A673 (cell line): ENCODE data around the gene SOX1. TPM values are rescaled to one million over a fixed set of nuclear protein-coding genes. Genes with fewer than 3 reads are reported as not detected.

Source experiments
- BruUV-seq: library from RNA; stranded (reverse); fragments of 400-500 nt; replicated peaks from 2 replicates; lab custom pipeline; 2021; lab: Mats Ljungman, UMichigan
- CTCF ChIA-PET: fragments of 300-600 bp; sonication (Branson Sonifier 250); formaldehyde crosslinking; loops from one replicate; lab custom pipeline; 2022; ENCODE audit warnings: antibody characterized with exemption; lab: Charles Lee
- POLR2A ChIA-PET: fragments of 300-600 bp; sonication (Branson Sonifier 250); formaldehyde crosslinking; loops from one replicate; lab custom pipeline; 2022; ENCODE audit warnings: antibody characterized with exemption; ENCODE audit not compliant: low non-redundant PET; lab: Charles Lee
- DNase-seq: peaks from one replicate; pipeline ENCODE4 v3.0.0-alpha.2; 2015; ENCODE audit warnings: low spot score
- H3K27ac ChIP-seq: fragments of 200-600 bp; sonication (generic); 2 replicates; pipeline ENCODE4 v1.5.1; 2016; ENCODE audit warnings: mixed run types, low read depth, mild to moderate bottlenecking, mixed read lengths, antibody characterized with exemption, low read length; ENCODE audit not compliant: poor library complexity, severe bottlenecking
- H3K27me3 ChIP-seq: fragments of 200-600 bp; sonication (generic); replicated peaks from 2 replicates; pipeline ENCODE4 v1.6.1; 2017; ENCODE audit warnings: mixed run types, low read depth, mild to moderate bottlenecking, mixed read lengths, antibody characterized with exemption, low read length; ENCODE audit not compliant: insufficient read depth, poor library complexity
- H3K36me3 ChIP-seq: fragments of 200-600 bp; sonication (generic); 2 replicates; pipeline ENCODE4 v1.6.1; 2016; ENCODE audit warnings: mixed run types, mild to moderate bottlenecking, mixed read lengths, antibody characterized with exemption, low read length; ENCODE audit not compliant: insufficient read depth, poor library complexity, severe bottlenecking
- H3K4me1 ChIP-seq: fragments of 200-600 bp; sonication (generic); 2 replicates; pipeline ENCODE4 v1.6.1; 2017; ENCODE audit warnings: mixed run types, mild to moderate bottlenecking, mixed read lengths, antibody characterized with exemption, low read length; ENCODE audit not compliant: insufficient read depth, poor library complexity, severe bottlenecking
- H3K4me3 ChIP-seq: fragments of 200-600 bp; sonication (generic); 2 replicates; pipeline ENCODE4 v1.5.1; 2016; ENCODE audit warnings: low read depth, mixed run types, mild to moderate bottlenecking, mixed read lengths, low read length; ENCODE audit not compliant: poor library complexity, severe bottlenecking
- H3K9me3 ChIP-seq: fragments of 200-600 bp; sonication (generic); 2 replicates; pipeline ENCODE4 v1.6.1; 2016; ENCODE audit warnings: mixed run types, low read depth, mild to moderate bottlenecking, mixed read lengths, antibody characterized with exemption, low read length; ENCODE audit not compliant: poor library complexity, severe bottlenecking
- EZH2 ChIP-seq: fragments of 200-600 bp; sonication (generic); IDR thresholded peaks from 2 replicates; pipeline ENCODE4 v1.6.1; 2017; ENCODE audit warnings: borderline replicate concordance, low read depth, mild to moderate bottlenecking, mixed read lengths, antibody characterized with exemption, low read length; ENCODE audit not compliant: poor library complexity, severe bottlenecking
- intact Hi-C: fragments of 100-400 bp; cut with micrococcal nuclease; formaldehyde crosslinking; loops from one replicate; pipeline ENCODE4 v1.10.0; 2022; ENCODE audit not compliant: unreplicated experiment
- total RNA-seq: library from RNA; stranded (reverse); gene quantifications from 2 replicates; pipeline ENCODE4 v1.2.3, GENCODE V29; 2021
- TF ChIP-seq, protein P1 (sequence below): fragments of 300-800, 200-600 bp; sonication (generic); conservative IDR thresholded peaks from 2 replicates; pipeline ENCODE4 v1.5.1; 2017; ENCODE audit warnings: low read depth, mild to moderate bottlenecking, antibody characterized with exemption, low read length, moderate library complexity, mixed read lengths

The SOX1 gene
- total RNA-seq, 1 experiment from 2014 or later, result 56.6 TPM

DNA sequence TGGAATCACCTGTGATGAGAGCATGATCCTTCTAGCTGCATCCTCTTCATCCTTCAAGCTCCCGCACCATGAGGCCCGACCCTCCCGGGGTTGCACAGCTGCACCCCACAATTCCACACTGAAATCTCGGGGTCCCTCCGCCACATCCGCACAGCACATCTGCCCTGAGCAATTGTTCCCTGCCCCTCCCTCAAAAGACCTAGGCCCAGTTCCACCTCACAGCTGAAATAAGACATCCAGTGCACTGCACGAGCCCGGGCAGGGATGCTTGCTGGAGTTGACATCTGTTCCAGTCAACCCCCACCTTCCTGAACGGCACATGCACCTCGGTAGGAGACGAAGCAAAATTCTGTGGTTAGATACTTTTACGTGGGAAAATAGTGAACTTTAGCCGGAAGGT is 14.7 kb upstream of the SOX1 start:
- intact Hi-C loops, result no loop called here
- Histone ChIP-seq H3K4me3 (no peak overlapping the region), H3K9me3 (no peaks in the 10 kb centered on the region), H3K27me3 (peaks cover 76% of the 10 kb centered on the region), H3K36me3 (no peaks in the 10 kb centered on the region), H3K4me1 (no peaks in the 10 kb centered on the region), H3K27ac (no peak overlapping the region)
- POLR2A ChIA-PET, result no interaction called here
- CTCF ChIA-PET, result no interaction called here
- DNase-seq, result no peak
- no peak for TF ChIP-seq EZH2
- TF ChIP-seq, protein P1, sequence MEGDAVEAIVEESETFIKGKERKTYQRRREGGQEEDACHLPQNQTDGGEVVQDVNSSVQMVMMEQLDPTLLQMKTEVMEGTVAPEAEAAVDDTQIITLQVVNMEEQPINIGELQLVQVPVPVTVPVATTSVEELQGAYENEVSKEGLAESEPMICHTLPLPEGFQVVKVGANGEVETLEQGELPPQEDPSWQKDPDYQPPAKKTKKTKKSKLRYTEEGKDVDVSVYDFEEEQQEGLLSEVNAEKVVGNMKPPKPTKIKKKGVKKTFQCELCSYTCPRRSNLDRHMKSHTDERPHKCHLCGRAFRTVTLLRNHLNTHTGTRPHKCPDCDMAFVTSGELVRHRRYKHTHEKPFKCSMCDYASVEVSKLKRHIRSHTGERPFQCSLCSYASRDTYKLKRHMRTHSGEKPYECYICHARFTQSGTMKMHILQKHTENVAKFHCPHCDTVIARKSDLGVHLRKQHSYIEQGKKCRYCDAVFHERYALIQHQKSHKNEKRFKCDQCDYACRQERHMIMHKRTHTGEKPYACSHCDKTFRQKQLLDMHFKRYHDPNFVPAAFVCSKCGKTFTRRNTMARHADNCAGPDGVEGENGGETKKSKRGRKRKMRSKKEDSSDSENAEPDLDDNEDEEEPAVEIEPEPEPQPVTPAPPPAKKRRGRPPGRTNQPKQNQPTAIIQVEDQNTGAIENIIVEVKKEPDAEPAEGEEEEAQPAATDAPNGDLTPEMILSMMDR, result no peak
- BruUV-seq, result no TSS peak

GRCh38 chr13:112053167-112053743 is 13.7 kb upstream of the SOX1 start:
- intact Hi-C loops, result no loop called here
- Histone ChIP-seq H3K27me3 (peaks cover 87% of the 10 kb centered on the region), H3K4me3 (no peak overlapping the region), H3K36me3 (no peaks in the 10 kb centered on the region), H3K4me1 (no peaks in the 10 kb centered on the region), H3K27ac (no peak overlapping the region), H3K9me3 (no peaks in the 10 kb centered on the region)
- BruUV-seq, result no TSS peak
- CTCF ChIA-PET, result no interaction called here
- peak; percentile 63 for TF ChIP-seq EZH2
- TF ChIP-seq, protein P1, result no peak
- DNase-seq, result no peak
- POLR2A ChIA-PET, result no interaction called here

DNA sequence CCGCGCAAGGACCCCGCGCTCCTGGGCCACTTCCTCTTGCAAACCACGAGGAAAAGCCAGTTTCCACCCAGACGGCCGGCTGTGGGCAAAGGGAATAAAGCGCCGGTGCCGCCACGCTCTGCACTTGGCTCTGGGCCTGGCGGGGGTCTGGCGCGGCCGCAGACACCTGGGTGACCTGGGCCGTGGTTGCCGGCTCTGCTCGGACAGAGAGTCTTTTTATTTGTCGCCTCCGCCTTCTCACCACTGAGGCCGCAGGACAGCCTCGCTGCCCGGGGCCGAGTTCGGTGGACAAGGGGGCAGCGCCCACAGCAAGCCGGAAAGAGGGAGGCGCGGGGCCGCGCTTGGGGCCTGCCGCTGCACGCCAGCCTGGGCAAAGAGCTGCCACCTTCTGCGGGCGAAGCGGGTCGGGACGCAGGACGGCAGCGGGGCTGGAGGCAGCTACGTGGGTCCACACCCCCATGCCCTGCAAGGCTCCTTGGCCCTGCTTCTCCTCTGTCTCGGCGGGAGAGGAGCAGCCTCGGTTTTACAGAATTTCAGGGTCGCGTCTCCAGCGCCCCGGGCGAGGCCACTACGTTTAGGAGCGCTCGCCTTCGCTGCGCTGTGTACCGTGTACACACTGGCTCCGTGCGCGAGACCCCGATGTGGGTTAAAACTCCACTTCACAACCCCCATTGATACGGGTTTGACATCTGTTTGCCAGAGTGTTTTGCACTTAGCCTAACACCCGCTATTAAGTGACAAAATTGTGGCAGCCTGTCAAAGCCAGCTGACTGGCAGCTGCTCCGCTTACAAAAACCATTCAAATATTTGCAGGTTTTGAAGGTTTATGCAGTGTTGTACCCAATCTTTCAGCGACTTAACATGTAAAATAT is 13.0 kb upstream of the SOX1 start:
- Histone ChIP-seq H3K27ac (no peak overlapping the region), H3K27me3 (peaks cover 90% of the 10 kb centered on the region), H3K36me3 (no peaks in the 10 kb centered on the region), H3K4me3 (no peak overlapping the region), H3K9me3 (no peaks in the 10 kb centered on the region), H3K4me1 (no peaks in the 10 kb centered on the region)
- no peak for TF ChIP-seq EZH2
- TF ChIP-seq, protein P1, result no peak
- BruUV-seq, result no TSS peak
- CTCF ChIA-PET, result interaction anchor here (0.7 kb wide), 1 partner anchor 401 kb away, joined by 3 read pairs; no protein-coding TSS in a partner anchor
- DNase-seq, result no peak
- intact Hi-C loops, result no loop called here
- POLR2A ChIA-PET, result no interaction called here
